ENCODE data around the gene DGKG. TPM values are rescaled to one million over a fixed set of nuclear protein-coding genes. Genes with fewer than 3 reads are reported as not detected.

Gene DGKG
- total RNA-seq, 1 experiment from 2014 or later, result 15.3 TPM

GRCh38 chr3:186368176-186368575 lies 6.1 kb upstream of the DGKG start:
- DNase-seq (ENCODE audit: low read depth), result no peak

DNA sequence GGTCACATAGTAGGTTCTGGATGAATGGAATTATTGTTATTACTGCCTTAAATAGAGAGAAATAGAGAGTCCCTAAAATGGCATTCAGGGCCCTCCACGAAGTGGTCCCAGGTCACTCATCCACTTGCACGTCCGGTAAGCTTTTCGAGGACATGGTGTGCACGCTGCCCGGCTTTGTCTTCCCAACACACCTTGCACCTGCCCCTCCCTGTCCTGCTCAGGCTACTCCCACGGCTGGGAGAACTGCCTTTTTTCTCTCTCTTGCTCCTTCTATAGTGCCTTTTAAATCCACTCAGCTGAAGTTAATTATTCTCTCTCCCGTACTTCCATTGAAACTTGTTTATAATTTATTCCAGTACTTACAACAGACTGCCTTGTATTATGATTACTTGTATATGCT lies 5.6 kb upstream of the DGKG start:
- DNase-seq (ENCODE audit: low read depth), result no peak

GRCh38 chr3:186366206-186366605 lies 4.2 kb upstream of the DGKG start:
- DNase-seq (ENCODE audit: low read depth), result no peak

GRCh38 chr3:186365202-186365974 lies 3.4 kb upstream of the DGKG start:
- DNase-seq (ENCODE audit: low read depth), result peak; percentile 53

DNA sequence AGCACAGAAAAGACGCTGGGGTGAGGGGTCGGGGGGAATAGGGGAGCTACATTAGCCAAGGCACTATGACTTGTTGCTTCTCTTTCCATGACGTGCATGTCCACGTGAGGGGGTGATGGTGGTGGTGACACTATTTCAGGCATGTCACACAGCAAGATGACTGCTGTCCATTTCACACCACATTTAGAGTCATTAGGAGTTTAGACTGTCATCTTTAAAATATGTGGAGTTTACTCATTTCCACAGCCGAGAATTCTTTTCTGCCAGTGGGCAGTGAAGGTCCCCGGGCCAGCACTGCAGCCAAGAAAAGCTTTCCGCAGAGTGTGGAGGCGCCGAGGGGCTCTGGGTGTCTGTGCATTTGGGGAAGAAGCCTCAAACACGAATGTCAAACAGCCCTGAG lies 954 bp upstream of the DGKG start:
- peak; percentile 8 for DNase-seq (ENCODE audit: low read depth)

DNA sequence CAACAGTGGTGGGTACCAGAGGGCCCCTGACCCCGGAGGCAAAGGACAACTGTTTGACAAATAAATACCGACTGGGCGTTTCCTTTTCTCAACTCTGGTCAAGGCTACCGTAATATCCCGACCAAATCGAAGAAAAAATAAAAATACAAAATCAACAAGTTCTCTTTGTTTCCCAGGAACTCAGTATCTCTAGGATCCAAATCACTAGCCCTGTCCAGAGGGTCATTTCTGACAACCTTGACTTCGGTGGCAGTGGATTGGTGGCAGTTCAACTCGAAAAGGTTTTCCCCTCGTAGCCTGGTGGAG lies 456 bp upstream of the DGKG start:
- DNase-seq (ENCODE audit: low read depth), result no peak

DNA sequence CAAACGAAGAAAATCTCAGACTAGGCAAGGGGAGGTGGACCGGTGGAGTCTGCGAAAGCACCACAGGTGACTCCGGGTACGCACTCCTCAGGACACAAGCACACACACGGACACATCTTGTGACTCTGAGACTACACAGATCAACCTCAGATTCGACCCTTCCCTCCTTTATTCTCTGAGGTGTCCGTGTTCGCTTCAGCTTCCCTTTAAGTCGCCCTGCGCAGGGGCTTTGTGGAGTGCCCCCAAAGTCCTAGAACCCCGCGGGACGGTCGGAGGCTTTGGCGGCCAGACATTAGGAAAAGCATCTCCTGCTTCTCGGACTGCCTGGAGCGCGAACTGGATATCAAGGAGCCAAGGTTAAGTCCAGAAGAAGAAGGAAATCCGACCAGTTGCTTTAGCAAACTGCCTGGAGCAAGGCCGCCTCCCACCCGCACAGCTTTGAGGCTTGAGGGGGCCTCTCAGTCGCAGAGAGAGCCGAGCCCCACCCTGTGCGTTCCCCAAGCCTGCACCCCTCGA lies 730 bp downstream of the DGKG start:
- no peak for DNase-seq (ENCODE audit: low read depth)

DNA sequence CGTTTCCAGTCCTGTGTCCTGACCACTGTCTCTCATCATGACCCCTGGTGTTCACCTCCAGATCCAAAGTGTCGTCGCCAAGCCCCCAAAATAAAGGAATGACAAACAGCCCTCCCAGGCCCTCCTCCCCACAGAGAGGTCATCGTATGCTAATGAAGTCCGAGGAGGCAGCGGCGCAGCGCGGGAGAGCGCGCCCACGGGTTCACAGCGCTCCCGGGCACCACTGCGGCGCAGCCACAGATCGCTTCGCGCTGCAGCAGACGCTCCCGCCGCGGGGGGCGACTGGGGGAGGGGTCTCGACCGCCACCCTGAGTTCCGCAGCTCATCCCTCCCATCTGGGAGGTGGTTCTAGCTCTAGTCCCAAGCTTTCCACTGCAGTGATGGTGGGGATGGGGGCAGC lies 1.3 kb downstream of the DGKG start:
- DNase-seq (ENCODE audit: low read depth), result no peak

DNA sequence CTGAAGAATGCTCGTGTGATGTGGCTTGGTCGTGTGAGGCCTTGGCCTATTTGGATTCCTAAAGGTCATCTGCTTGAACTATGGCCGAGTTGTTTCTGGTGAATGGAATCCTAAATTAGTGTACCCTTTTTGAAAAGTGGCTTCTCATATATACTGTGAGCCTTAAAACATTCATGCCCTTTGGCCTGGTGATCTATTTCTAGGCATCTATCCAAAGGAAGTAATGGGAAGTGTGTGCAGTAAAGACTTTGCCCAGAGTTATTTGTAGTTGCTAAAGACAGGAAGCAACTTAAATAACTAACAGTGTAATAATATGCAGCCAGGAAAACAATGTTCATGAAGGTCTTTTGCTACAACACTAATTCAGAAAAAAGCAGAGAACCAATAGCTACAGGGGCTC lies 3.0 kb downstream of the DGKG start:
- no peak for DNase-seq (ENCODE audit: low read depth)

DNA sequence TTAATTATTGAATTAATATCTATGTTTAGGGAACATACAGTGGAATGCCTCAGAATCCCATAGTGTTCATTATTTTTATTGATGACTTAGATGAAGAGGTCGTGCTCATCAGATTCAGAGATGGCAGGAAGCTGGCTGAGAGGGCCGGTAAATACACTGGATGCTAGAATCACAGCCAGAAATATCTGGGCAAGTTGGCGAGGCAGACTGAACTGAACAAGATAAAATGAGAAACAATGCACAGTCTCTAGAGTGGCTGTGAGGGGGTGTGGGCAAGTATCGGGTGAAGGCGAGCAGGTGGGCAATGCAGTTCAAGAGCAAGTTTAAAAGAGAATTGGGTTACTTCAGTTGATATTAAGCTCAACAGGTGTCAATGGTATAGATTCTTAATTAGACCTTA lies 5.9 kb downstream of the DGKG start:
- DNase-seq (ENCODE audit: low read depth), result no peak

DNA sequence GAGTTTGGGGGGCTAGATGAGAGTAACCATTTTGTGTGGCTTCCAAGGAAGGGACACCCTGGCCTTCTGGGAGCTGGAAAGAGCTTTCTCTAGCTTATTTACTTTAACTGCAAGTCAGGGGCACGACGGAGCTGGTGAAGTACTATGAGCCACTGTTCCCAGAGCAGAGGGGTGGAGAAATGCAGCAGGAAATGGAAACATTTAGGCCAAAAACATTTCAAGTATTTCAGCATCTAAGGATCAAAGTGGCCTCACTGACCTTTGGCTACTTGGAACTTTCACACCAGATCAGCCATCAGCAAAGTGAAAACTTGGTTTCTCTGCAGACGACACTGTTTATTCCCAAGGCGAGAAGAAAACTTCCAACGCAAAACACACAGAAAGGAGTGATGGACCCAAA lies 7.9 kb downstream of the DGKG start:
- no peak for DNase-seq (ENCODE audit: low read depth)

GRCh38 chr3:186352369-186352768 lies 9.7 kb downstream of the DGKG start:
- DNase-seq (ENCODE audit: low read depth), result no peak

DNA sequence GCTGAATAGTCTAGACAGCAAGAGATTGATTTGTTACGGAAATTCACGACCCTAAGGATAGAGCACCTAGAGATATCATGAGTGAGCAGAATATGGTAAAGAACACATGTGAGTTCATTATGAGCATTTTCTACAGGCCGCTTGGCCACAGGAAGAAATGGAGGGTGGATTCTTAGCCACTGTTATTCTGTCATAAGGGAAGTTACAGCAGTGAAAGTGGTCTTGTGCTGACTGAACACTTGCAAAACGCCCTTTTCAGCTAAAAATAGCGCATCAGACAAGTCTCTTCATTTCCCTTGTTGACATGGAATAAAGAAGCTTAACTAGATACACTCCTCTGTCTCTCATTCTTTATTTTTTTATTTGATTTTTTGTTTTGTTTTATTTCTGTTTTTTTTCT lies 19.8 kb downstream of the DGKG start:
- no peak for DNase-seq (ENCODE audit: low read depth)

- no peak for DNase-seq (ENCODE audit: low read depth)
These were observed 21.8 kb downstream of the DGKG start for GRCh38 chr3:186340204-186340603.

DNA sequence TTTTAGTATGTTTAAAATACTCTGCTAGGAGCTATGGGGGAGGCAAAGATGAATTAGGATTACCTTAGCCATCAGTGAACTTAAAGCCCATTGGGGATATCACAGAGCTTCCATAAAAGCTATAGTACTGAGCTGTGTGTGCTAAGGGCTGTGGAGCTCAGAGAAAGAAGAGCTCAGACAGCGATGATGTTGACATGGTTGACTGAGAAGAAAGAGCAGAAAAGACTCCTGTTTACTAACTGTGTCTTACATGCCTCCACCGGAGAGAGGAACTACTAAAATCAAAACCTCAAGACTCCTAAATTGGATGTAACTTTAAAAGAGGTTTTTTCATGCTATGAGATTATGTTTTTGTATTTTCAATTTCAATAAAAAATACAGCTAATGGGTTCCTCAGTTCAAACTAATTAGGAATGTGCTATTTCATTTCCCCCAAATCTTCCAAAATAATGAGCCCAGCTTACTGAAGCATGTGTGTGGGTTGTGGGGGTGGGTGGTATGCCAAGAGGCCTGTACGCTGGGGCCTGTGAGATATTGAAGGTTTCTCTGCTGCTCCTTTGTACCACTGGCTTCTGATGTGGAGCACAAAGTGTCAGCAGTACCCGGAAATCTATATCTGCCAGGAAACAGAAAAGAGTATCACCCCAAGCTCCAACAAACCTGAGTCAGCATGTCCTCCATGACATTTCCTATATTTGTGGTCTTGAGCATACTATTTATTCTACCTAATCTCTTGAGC lies 22.7 kb downstream of the DGKG start:
- DNase-seq (ENCODE audit: low read depth), result no peak

GRCh38 chr3:186333256-186333655 lies 28.8 kb downstream of the DGKG start:
- no peak for DNase-seq (ENCODE audit: low read depth)

- no peak for DNase-seq (ENCODE audit: low read depth)
These were observed 31.1 kb downstream of the DGKG start for GRCh38 chr3:186330772-186331460.

- no peak for DNase-seq (ENCODE audit: low read depth)
These were observed 32.4 kb downstream of the DGKG start for GRCh38 chr3:186329589-186329988.

DNA sequence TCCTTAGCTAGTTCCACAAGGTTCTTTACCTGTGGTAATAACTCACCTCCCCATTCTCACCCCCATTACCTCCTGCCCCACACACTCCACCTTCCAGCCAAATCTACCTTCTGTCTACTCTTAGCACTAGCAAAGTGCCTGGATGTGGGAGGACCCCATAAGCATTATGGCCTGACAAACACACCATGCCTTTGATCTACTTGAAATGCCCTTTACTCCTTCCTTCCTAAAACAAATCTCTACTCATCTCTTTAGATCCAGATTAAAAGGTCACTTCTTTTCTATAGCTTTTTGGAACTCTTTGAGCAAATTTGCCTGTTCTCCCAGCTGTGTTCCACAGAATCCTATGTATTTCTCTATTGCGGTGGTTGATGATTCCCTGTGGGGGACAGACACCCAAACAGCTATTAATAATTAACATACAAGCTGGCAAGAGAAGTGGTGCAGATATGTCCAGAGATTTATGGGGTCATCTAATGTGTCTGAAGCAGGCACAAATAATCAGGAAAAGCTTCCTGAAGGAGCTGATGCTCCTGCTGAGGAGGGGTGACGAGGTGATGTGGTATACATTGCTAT lies 34.0 kb downstream of the DGKG start:
- DNase-seq (ENCODE audit: low read depth), result no peak

GRCh38 chr3:186322761-186323160 lies 39.3 kb downstream of the DGKG start:
- no peak for DNase-seq (ENCODE audit: low read depth)

GRCh38 chr3:186321746-186322145 lies 40.3 kb downstream of the DGKG start:
- no peak for DNase-seq (ENCODE audit: low read depth)

DNA sequence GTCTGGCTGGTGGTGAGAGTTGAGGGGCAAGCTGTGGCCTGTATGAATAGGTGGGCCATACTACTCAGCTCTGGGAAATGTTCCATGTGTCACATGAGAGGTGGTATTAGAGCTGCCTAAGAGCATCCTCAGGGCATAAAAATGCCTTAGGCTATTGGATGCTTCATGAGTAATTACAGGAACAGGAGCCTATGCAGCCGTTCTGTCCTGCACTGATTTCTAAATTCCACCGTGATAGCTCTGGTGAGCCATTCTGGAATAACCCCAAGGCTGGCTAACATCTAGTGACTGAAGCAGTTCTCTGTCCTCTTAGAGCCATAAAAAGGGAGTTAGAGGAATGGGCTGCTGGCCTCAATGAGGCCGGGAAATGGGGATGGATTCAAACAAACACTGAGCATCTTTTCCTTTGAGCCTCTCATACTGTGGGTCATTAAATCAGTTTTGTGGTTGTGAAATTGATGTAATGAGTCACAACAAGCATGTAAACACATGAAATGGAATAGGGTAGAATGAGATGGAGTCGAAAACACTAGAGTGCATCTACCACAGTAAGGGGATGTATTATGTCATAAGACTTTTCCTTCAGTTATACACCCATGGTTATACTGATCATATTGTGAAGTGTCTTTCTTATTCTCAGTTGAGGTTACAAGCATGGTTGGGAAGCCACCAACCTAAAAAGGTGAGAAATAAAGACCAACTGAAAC lies 41.0 kb downstream of the DGKG start:
- DNase-seq (ENCODE audit: low read depth), result peak; percentile 31

Measured in RPMI7951 (cell line).